K562 (cell line): Measurements from ENCODE around the gene OSCP1. TPM values are rescaled to one million over a fixed set of nuclear protein-coding genes. Genes with fewer than 3 reads are reported as not detected.

Experiments
- ATF4 ChIP-seq: fragments of 450-650 bp; formaldehyde crosslinking; IDR thresholded peaks from 2 replicates; pipeline ENCODE4 v1.4.0; 2022; ENCODE audit warnings: mild to moderate bottlenecking, moderate library complexity
- BRD4 ChIP-seq: fragments of 200-600 bp; sonication (generic); IDR thresholded peaks from 2 replicates; pipeline ENCODE4 v1.6.1; 2017; ENCODE audit warnings: inconsistent platforms
- ETV6 ChIP-seq, 3 experiments: fragments of 150-350 bp in 1 of 3; sonication (generic) in 1 of 3; formaldehyde crosslinking in 1 of 3; IDR thresholded peaks; 2 replicates each; pipeline versions ENCODE4 v1.6.1 to v1.8.0; 2014 to 2022; ENCODE audit warnings: borderline replicate concordance in 2 of 3, low read depth in 2 of 3, antibody characterized with exemption in 1 of 3, low read length in 1 of 3, mild to moderate bottlenecking in 1 of 3, missing genetic modification reagents in 1 of 3
- GABPA ChIP-seq: fragments of 200-800 bp; sonication (Bioruptor generic); conservative IDR thresholded peaks from 2 replicates; pipeline ENCODE4 v1.6.1; 2016; ENCODE audit warnings: low read depth, missing genetic modification characterization, missing compliant biosample characterization
- HEY1 ChIP-seq: fragments of 250-450 bp; sonication (Bioruptor Pico); IDR thresholded peaks from 2 replicates; pipeline ENCODE4 v1.5.0; 2020; ENCODE audit warnings: mild to moderate bottlenecking, moderate library complexity, borderline replicate concordance
- ILF3 ChIP-seq: fragments of 450-650 bp; IDR thresholded peaks from 2 replicates; pipeline ENCODE4 v1.6.1; 2018; ENCODE audit warnings: antibody characterized with exemption, mild to moderate bottlenecking, moderate library complexity, borderline replicate concordance
- L3MBTL2 ChIP-seq: fragments of 450-650 bp; IDR thresholded peaks from 2 replicates; pipeline ENCODE4 v1.6.1; 2016; ENCODE audit warnings: mild to moderate bottlenecking, moderate library complexity
- NFE2L1 ChIP-seq: fragments of 450-650 bp; IDR thresholded peaks from 2 replicates; pipeline ENCODE4 v1.6.1; 2016; ENCODE audit warnings: missing genetic modification characterization, low read depth, mild to moderate bottlenecking, missing compliant biosample characterization, moderate library complexity, borderline replicate concordance
- NR2C1 ChIP-seq, 2 experiments: fragments of 450-650 bp; IDR thresholded peaks; 2 replicates each; pipeline ENCODE4 v1.6.1; 2017; ENCODE audit warnings: mild to moderate bottlenecking in 2 of 2, antibody characterized with exemption in 1 of 2, inconsistent platforms in 1 of 2, missing compliant biosample characterization in 1 of 2, missing genetic modification characterization in 1 of 2
- NR3C1 ChIP-seq: sonication (generic); formaldehyde crosslinking; IDR thresholded peaks from 2 replicates; pipeline ENCODE4 v1.8.1; 2022; ENCODE audit warnings: missing genetic modification reagents
- NUFIP1 ChIP-seq: fragments of 450-650 bp; IDR thresholded peaks from 2 replicates; pipeline ENCODE4 v1.6.1; 2018; ENCODE audit not compliant: partially characterized antibody
- POLR2B ChIP-seq: fragments of 450-650 bp; IDR thresholded peaks from 2 replicates; pipeline ENCODE4 v1.6.1; 2018; ENCODE audit warnings: low read depth; ENCODE audit not compliant: partially characterized antibody
- PPARD ChIP-seq: fragments of 250-450 bp; sonication (Bioruptor Pico); IDR thresholded peaks from 2 replicates; pipeline ENCODE4 v1.8.0; 2022; ENCODE audit warnings: inconsistent platforms, mild to moderate bottlenecking, moderate library complexity
- RUNX1 ChIP-seq: sonication (generic); IDR thresholded peaks from 2 replicates; pipeline ENCODE4 v1.6.1; 2016; ENCODE audit warnings: antibody characterized with exemption, low read depth
- SMAD3 ChIP-seq: fragments of 450-650 bp; formaldehyde crosslinking; conservative IDR thresholded peaks from 2 replicates; pipeline ENCODE4 v1.4.0; 2020; ENCODE audit warnings: mild to moderate bottlenecking
- SRSF3 ChIP-seq: fragments of 200-400 bp; formaldehyde crosslinking; IDR thresholded peaks from 2 replicates; pipeline ENCODE4 v1.6.1; 2016; ENCODE audit warnings: mild to moderate bottlenecking, low read length, moderate library complexity; ENCODE audit not compliant: insufficient read depth
- TBP ChIP-seq: optimal IDR thresholded peaks from 2 replicates; pipeline ENCODE3; 2011; ENCODE audit warnings: low read depth, low read length, improper control_type of control experiment
- TFE3 ChIP-seq: fragments of 450-650 bp; formaldehyde crosslinking; IDR thresholded peaks from 2 replicates; pipeline ENCODE4 v1.4.0; 2020; ENCODE audit warnings: mild to moderate bottlenecking, mixed read lengths
- YBX1 ChIP-seq: fragments of 450-650 bp; IDR thresholded peaks from 2 replicates; pipeline ENCODE4 v1.7.1; 2016; ENCODE audit warnings: mild to moderate bottlenecking
- ZFP36 ChIP-seq: fragments of 150-350 bp; IDR thresholded peaks from 2 replicates; pipeline ENCODE4 v1.6.1; 2018; ENCODE audit warnings: low read length, low read depth; ENCODE audit not compliant: partially characterized antibody
- ZNF212 ChIP-seq: fragments of 450-650 bp; formaldehyde crosslinking; IDR thresholded peaks from 2 replicates; pipeline ENCODE4 v1.4.0; 2020; ENCODE audit warnings: mild to moderate bottlenecking
- ZNF431 ChIP-seq: sonication (generic); formaldehyde crosslinking; IDR thresholded peaks from 2 replicates; pipeline ENCODE4 v1.8.0; 2022; ENCODE audit warnings: mild to moderate bottlenecking, missing genetic modification reagents
- ZSCAN32 ChIP-seq: fragments of 450-650 bp; formaldehyde crosslinking; IDR thresholded peaks from 2 replicates; pipeline ENCODE4 v1.4.0; 2020; ENCODE audit warnings: mild to moderate bottlenecking, moderate library complexity
- polyA plus RNA-seq, 8 experiments: library from polyadenylated mRNA; depleted of rRNA in 4 of 8; stranded (reverse) in 5 of 8; unstranded in 3 of 8; fragments of >200 nt; fragmentation: Nextera tagmentation in 2 of 8; fragmentation: Illumina TruSeq in 1 of 8; extraction: Ambion mirVana in 2 of 8; extraction: Trizol in 1 of 8; gene quantifications; 2 replicates each; pipeline versions ENCODE4 v1.2.1 to v1.2.3, GENCODE V29; 2011 to 2014; ENCODE audit warnings: inconsistent platforms in 1 of 8, missing spikeins in 1 of 8
- total RNA-seq, 7 experiments: library from RNA; depleted of rRNA in 6 of 7; stranded (reverse); fragments of >200 nt in 6 of 7; fragmentation: Illumina TruSeq in 2 of 7; extraction: Trizol in 2 of 7; gene quantifications; 2 replicates each; pipeline versions ENCODE4 v1.2.1 to v1.2.3, GENCODE V29; 2011 to 2021; ENCODE audit warnings: low replicate concordance in 1 of 7
- TF ChIP-seq, protein P1 (sequence below): fragments of 250-450 bp; sonication (Bioruptor Pico); IDR thresholded peaks from 2 replicates; pipeline ENCODE4 v1.5.0; 2021

Gene OSCP1
- total and polyA plus RNA-seq, 9 of the 15 experiments (the other 6 are each of a cell fraction or from before 2014, with no cell fraction given) = 0.15 to 0.40 (median 0.33) TPM; not detected in 5

- TF ChIP-seq, protein P1, sequence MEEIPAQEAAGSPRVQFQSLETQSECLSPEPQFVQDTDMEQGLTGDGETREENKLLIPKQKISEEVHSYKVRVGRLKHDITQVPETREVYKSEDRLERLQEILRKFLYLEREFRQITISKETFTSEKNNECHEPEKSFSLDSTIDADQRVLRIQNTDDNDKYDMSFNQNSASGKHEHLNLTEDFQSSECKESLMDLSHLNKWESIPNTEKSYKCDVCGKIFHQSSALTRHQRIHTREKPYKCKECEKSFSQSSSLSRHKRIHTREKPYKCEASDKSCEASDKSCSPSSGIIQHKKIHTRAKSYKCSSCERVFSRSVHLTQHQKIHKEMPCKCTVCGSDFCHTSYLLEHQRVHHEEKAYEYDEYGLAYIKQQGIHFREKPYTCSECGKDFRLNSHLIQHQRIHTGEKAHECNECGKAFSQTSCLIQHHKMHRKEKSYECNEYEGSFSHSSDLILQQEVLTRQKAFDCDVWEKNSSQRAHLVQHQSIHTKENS = no peak
- peak; percentile 98 for TF ChIP-seq POLR2B
- peak; percentile 89 for TF ChIP-seq SMAD3 (CRISPR knock-in tag)
- TF ChIP-seq ATF4 (CRISPR knock-in tag) = peak; percentile 100
- TF ChIP-seq NUFIP1 = peak; percentile 14
- TF ChIP-seq TBP = peak; percentile 95
- TF ChIP-seq PPARD (CRISPR knock-in tag) = no peak
- TF ChIP-seq ILF3 = peak; percentile 45; the same call in 1 of the 2 replicates
- TF ChIP-seq ETV6 (IDR thresholded peaks at IDR 0.05; ENCODE audit: borderline replicate concordance in 1 of 2, low read depth in 2 of 2, low read length in 1 of 2) = 0 out of 4 replicates have a peak, but pooled peaks of 1 of the 2 experiments have one; percentile 5
- TF ChIP-seq ETV6 (CRISPR knock-in tag; IDR thresholded peaks at IDR 0.05; ENCODE audit: borderline replicate concordance) = 0 out of 2 replicates have a peak, but pooled peaks have one; percentile 36
- TF ChIP-seq NR3C1 (CRISPR knock-in tag) = no peak
- TF ChIP-seq ZNF431 (CRISPR knock-in tag) = no peak; the same call in 1 of the 2 replicates
- no peak; the same call in 1 of the 2 replicates for TF ChIP-seq GABPA (tag)
- TF ChIP-seq RUNX1 = peak; percentile 68; the same call in 1 of the 2 replicates
- TF ChIP-seq L3MBTL2 = peak; percentile 74
- peak; percentile 98 for TF ChIP-seq ZSCAN32 (CRISPR knock-in tag)
- TF ChIP-seq NR2C1 (IDR thresholded peaks at IDR 0.05) = no peak; the same call in 1 of the 2 replicates
- peak; percentile 80 for TF ChIP-seq NR2C1 (tag; IDR thresholded peaks at IDR 0.05)
- TF ChIP-seq NFE2L1 (tag) = peak; percentile 36; the same call in 1 of the 2 replicates
- TF ChIP-seq HEY1 = peak; percentile 69
- peak; percentile 29 for TF ChIP-seq TFE3 (CRISPR knock-in tag)
- TF ChIP-seq SRSF3 = peak; percentile 82; the same call in 1 of the 2 replicates
- no peak for TF ChIP-seq YBX1
- peak; percentile 99 for TF ChIP-seq BRD4
- no peak for TF ChIP-seq ZNF212 (CRISPR knock-in tag)
- peak; percentile 37 for TF ChIP-seq ZFP36
Observed at GRCh38 chr1:36386265-36387140, 63.7 kb downstream of the OSCP1 start (continued).
